ENCODE measurements around the gene VPS37B.

GRCh38 chr12:122872815-122873361 is 23.0 kb downstream of the VPS37B start:
- TF ChIP-seq CTCF (IDR thresholded peaks at IDR 0.05) (no peak), EZH2 (IDR thresholded peaks at IDR 0.05; ENCODE audit: borderline replicate concordance, insufficient read depth, low read depth, low read length, poor library complexity, severe bottlenecking) (no peak)

Data from B cell (primary cell).